ENCODE data around the gene DENND5A. TPM values are rescaled to one million over a fixed set of nuclear protein-coding genes. Genes with fewer than 3 reads are reported as not detected.

The DENND5A gene
- total RNA-seq, 2 donors from 2014 or later: 75.8 to 96.7 TPM

DNA sequence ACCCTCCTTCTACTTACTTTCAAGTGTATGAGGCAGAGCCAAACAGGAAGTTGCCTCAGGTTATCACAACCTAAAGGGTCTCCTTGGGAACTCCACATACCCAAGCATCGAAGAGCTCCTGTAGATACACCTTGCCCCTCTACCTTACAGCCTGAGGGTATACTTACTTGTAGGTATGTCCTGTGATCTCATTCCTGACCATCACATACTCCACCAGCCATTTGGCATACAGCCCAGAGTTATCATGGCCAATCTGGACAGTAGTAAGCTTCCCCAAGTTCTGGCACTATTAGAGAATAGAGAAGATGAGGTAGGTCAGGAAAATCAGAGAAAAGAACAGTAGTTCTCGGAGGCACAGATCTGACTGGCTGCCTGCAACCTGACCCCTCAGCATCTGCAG, 120.3 kb downstream of the DENND5A start:
- DNase-seq (ENCODE audit: low spot score): no peak
- Histone ChIP-seq H3K27me3 (no peaks in the 10 kb centered on the region), H3K36me3 (peaks cover 99% of the 10 kb centered on the region), H3K4me3 (no peak overlapping the region), H3K9me3 (no peaks in the 10 kb centered on the region), H3K27ac (no peak overlapping the region), H3K4me1 (peaks cover 0 to 9% of the 10 kb centered on the region in 2 donors)
- TF ChIP-seq, protein P1, sequence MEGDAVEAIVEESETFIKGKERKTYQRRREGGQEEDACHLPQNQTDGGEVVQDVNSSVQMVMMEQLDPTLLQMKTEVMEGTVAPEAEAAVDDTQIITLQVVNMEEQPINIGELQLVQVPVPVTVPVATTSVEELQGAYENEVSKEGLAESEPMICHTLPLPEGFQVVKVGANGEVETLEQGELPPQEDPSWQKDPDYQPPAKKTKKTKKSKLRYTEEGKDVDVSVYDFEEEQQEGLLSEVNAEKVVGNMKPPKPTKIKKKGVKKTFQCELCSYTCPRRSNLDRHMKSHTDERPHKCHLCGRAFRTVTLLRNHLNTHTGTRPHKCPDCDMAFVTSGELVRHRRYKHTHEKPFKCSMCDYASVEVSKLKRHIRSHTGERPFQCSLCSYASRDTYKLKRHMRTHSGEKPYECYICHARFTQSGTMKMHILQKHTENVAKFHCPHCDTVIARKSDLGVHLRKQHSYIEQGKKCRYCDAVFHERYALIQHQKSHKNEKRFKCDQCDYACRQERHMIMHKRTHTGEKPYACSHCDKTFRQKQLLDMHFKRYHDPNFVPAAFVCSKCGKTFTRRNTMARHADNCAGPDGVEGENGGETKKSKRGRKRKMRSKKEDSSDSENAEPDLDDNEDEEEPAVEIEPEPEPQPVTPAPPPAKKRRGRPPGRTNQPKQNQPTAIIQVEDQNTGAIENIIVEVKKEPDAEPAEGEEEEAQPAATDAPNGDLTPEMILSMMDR (IDR thresholded peaks at IDR 0.05): no peak

DNA sequence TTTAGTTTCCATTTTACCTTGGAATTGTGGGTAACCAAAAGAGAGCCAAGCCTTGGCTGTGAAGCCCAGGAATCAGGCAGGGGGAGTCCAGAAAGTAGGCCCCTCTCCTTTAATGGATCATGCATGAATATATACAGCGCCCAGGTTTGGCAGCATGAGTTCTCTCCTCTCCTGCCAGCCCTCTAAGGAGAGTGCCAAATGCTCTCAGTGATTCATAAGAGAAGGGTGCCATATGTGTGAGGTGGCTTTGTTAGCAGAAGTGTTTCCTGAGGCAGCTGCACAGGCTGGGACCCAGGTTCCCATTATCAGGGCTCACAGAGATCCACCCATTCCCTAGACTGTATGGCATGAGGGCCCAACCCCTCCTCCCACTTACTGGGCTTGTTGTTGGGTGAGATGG, 121.4 kb downstream of the DENND5A start:
- Histone ChIP-seq H3K36me3 (peaks cover 97% of the 10 kb centered on the region), H3K9me3 (no peaks in the 10 kb centered on the region), H3K4me1 (peaks cover 0 to 16% of the 10 kb centered on the region in 2 donors), H3K4me3 (no peak overlapping the region), H3K27ac (no peak overlapping the region), H3K27me3 (no peaks in the 10 kb centered on the region)
- no peak for DNase-seq (ENCODE audit: low spot score)
- TF ChIP-seq, protein P1 (IDR thresholded peaks at IDR 0.05): no peak

DNA sequence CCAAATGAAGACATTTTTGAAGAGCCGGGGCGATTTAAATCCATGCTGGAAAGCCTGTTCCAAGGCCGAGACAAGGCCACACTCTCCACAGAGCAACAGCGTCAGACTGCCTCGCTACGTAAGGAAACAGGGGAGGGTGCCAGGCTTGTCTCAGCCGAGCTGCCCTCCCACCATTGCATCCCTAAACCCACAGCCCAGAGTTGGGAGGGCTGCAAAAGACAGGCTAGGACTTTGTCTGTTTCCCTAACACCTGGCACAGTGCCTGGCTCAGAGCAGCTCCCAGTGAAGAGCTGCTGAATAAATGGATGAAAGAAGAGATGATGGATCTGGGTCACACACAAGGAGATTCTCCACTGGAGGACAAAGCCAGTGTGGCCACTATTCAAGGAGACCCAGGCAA, 122.4 kb downstream of the DENND5A start:
- H3K27ac ChIP-seq: no peak overlapping the region
- H3K4me1 ChIP-seq: peaks cover 0 to 16% of the 10 kb centered on the region in 2 donors
- H3K36me3 ChIP-seq: peaks cover 94% of the 10 kb centered on the region
- H3K27me3 ChIP-seq: no peaks in the 10 kb centered on the region
- no peak for DNase-seq (ENCODE audit: low spot score)
- H3K9me3 ChIP-seq: no peaks in the 10 kb centered on the region
- TF ChIP-seq, protein P1 (IDR thresholded peaks at IDR 0.05): no peak
- no peak overlapping the region for H3K4me3 ChIP-seq

DNA sequence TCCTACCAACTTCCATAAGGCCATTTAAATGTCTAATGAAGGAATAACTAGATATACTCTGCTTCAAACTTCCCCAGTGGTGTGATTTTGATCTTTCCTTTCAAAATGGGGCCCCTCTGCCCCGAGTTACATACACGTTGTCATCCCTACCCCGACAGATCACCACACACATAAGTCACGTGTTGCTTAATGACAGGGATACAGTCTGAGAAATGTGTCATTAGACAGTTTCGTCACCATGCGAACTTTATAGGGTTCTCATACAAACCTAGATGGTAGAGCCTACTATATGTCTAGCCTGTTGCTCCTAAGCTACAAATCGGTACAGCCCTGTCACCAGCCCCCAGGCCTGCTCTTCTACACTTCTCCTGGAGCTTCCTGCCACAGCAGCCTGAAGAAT, 124.0 kb downstream of the DENND5A start:
- no peak overlapping the region for H3K4me3 ChIP-seq
- H3K9me3 ChIP-seq: no peaks in the 10 kb centered on the region
- DNase-seq (ENCODE audit: low spot score): no peak
- peaks cover 0 to 22% of the 10 kb centered on the region in 2 donors for H3K4me1 ChIP-seq
- TF ChIP-seq, protein P1 (IDR thresholded peaks at IDR 0.05): no peak
- peaks cover 83% of the 10 kb centered on the region for H3K36me3 ChIP-seq
- no peaks in the 10 kb centered on the region for H3K27me3 ChIP-seq
- H3K27ac ChIP-seq: no peak overlapping the region

DNA sequence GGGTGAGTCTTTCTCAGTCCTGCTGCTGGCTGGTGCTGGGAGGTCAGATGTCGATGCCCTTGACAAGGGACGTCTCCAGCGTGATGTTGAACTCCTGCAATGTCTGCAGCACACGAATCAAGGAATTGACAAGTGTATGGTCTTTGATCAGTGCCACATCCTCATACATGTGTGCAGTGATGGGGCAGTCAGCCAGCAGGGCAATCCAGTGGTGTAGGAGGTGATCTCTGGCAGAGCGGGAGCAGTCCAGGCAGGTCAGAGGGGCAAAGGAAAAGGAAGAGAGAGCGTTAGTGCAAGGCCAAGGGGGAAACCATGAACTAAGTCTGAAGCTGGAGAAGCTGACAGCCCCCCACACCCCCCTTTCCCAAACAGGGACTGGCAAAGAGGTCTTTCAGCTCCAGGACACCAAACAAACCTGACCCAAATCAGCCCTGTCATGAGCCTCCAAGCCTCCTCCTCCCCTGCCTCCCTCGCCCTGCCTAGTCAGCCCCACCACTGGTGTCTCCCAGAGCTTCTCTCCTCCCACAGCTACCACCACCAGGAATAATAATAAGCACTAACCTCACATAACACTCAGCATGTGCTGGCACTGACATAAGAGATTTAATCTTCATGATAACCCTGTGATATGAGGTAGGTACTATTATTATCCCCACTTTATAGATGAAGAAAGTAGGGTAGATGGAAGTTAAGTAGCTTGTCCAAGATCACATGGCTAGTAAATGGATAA, 125.4 kb downstream of the DENND5A start:
- H3K36me3 ChIP-seq: peaks cover 69% of the 10 kb centered on the region
- no peak overlapping the region for H3K4me3 ChIP-seq
- no peaks in the 10 kb centered on the region for H3K9me3 ChIP-seq
- H3K27ac ChIP-seq: peak overlapping the region; percentile 19 to 34
- no peak for DNase-seq (ENCODE audit: low spot score)
- TF ChIP-seq, protein P1 (IDR thresholded peaks at IDR 0.05): no peak
- H3K27me3 ChIP-seq: no peaks in the 10 kb centered on the region
- H3K4me1 ChIP-seq: peaks cover 0 to 22% of the 10 kb centered on the region in 2 donors

All from right atrium auricular region (tissue), 2 donors.